NCI-H1048 (cell line): ENCODE results near the gene MAPK10.
"Not testable (repeated sequence)": the region's sequence is repeated elsewhere in the genome, so short reads cannot be mapped to it uniquely, and the experiment has no call there.

ENCODE experiments used
- DNase-seq: peaks from one replicate; lab custom pipeline; 2025; lab: John Stamatoyannopoulos, UW

MAPK10 gene

GRCh38 chr4:86184216-86184900 lies 175.5 kb downstream of the MAPK10 start:
- DNase-seq: no peak

GRCh38 chr4:86181585-86181984 lies 178.3 kb downstream of the MAPK10 start:
- no peak for DNase-seq

GRCh38 chr4:86178211-86178610 lies 181.6 kb downstream of the MAPK10 start:
- DNase-seq: no peak

GRCh38 chr4:86174506-86174905 lies 185.3 kb downstream of the MAPK10 start:
- DNase-seq: no peak

- not testable (repeated sequence) for DNase-seq
These were observed 191.5 kb downstream of the MAPK10 start for GRCh38 chr4:86168335-86168734.

- DNase-seq: no peak
These were observed 199.4 kb downstream of the MAPK10 start for GRCh38 chr4:86160426-86160825.

GRCh38 chr4:86159216-86159615 lies 200.6 kb downstream of the MAPK10 start:
- DNase-seq: no peak

- DNase-seq: no peak
These were observed 203.3 kb downstream of the MAPK10 start for GRCh38 chr4:86156531-86156930.

GRCh38 chr4:86155766-86156165 lies 204.1 kb downstream of the MAPK10 start:
- DNase-seq: no peak

- DNase-seq: no peak
These were observed 207.4 kb downstream of the MAPK10 start for GRCh38 chr4:86152454-86152853.

- DNase-seq: no peak
These were observed 208.7 kb downstream of the MAPK10 start for GRCh38 chr4:86151196-86151595.

- no peak for DNase-seq
These were observed 218.7 kb downstream of the MAPK10 start for GRCh38 chr4:86141161-86141560.

GRCh38 chr4:86132468-86132867 lies 227.4 kb downstream of the MAPK10 start:
- no peak for DNase-seq

GRCh38 chr4:86131456-86131855 lies 228.4 kb downstream of the MAPK10 start:
- no peak for DNase-seq

GRCh38 chr4:86130160-86130933 lies 229.5 kb downstream of the MAPK10 start:
- DNase-seq: no peak

- DNase-seq: no peak
These were observed 230.3 kb downstream of the MAPK10 start for GRCh38 chr4:86129546-86129945.

- no peak for DNase-seq
These were observed 237.4 kb downstream of the MAPK10 start for GRCh38 chr4:86122404-86122803.

- DNase-seq: no peak
These were observed 241.1 kb downstream of the MAPK10 start for GRCh38 chr4:86118711-86119110.

- no peak for DNase-seq
These were observed 242.0 kb downstream of the MAPK10 start for GRCh38 chr4:86117705-86118302.

GRCh38 chr4:86114563-86114962 lies 245.3 kb downstream of the MAPK10 start:
- no peak for DNase-seq

GRCh38 chr4:86108834-86109233 lies 251.0 kb downstream of the MAPK10 start:
- DNase-seq: no peak

- no peak for DNase-seq
These were observed 251.7 kb downstream of the MAPK10 start for GRCh38 chr4:86108137-86108536.

- DNase-seq: no peak
These were observed 252.7 kb downstream of the MAPK10 start for GRCh38 chr4:86107112-86107511.
